Nephron (organoid): ENCODE measurements around the gene CINP.
"Not testable (repeated sequence)": the region's sequence is repeated elsewhere in the genome, so short reads cannot be mapped to it uniquely, and the experiment has no call there.

Source experiments
- H3K27ac Mint-ChIP-seq, 3 experiments: 2 replicates each; pipeline ENCODE4 v1.8.0; 2020; ENCODE audit warnings: mixed read lengths in 3 of 3, mild to moderate bottlenecking in 2 of 3, moderate library complexity in 1 of 3
- H3K27me3 Mint-ChIP-seq: 2 replicates; pipeline ENCODE4 v1.8.0; 2021; ENCODE audit warnings: low read depth, mild to moderate bottlenecking, moderate library complexity, mixed read lengths
- H3K36me3 Mint-ChIP-seq: 2 replicates; pipeline ENCODE4 v1.8.0; 2020; ENCODE audit warnings: low read depth, mixed read lengths
- H3K4me1 Mint-ChIP-seq: 2 replicates; pipeline ENCODE4 v1.8.0; 2020; ENCODE audit warnings: mixed read lengths
- H3K4me3 Mint-ChIP-seq, 3 experiments: 2 replicates each; pipeline ENCODE4 v1.8.0; 2020; ENCODE audit warnings: mild to moderate bottlenecking in 3 of 3, mixed read lengths in 3 of 3, moderate library complexity in 2 of 3
- H3K9me3 Mint-ChIP-seq: 2 replicates; pipeline ENCODE4 v1.8.0; 2020; ENCODE audit warnings: mixed read lengths
- CTCF ChIP-seq, 3 experiments: fragments of 200-600 bp; sonication (generic); IDR thresholded peaks; one replicate each; pipeline ENCODE4 v1.5.0; 2021; ENCODE audit warnings: antibody characterized with exemption in 3 of 3; ENCODE audit not compliant: unreplicated experiment in 3 of 3

The CINP gene

GRCh38 chr14:102356280-102356679, 6.4 kb downstream of the CINP start:
- no peak for TF ChIP-seq CTCF (IDR thresholded peaks at IDR 0.05; ENCODE audit: unreplicated experiment in 3 of 3)
- peaks cover 6% of the 10 kb centered on the region for H3K4me1 Mint-ChIP-seq
- no peaks in the 10 kb centered on the region for H3K9me3 Mint-ChIP-seq
- H3K27ac Mint-ChIP-seq: no peak overlapping the region
- no peaks in the 10 kb centered on the region for H3K27me3 Mint-ChIP-seq
- no peak overlapping the region for H3K4me3 Mint-ChIP-seq
- H3K36me3 Mint-ChIP-seq: peaks cover 37% of the 10 kb centered on the region

DNA sequence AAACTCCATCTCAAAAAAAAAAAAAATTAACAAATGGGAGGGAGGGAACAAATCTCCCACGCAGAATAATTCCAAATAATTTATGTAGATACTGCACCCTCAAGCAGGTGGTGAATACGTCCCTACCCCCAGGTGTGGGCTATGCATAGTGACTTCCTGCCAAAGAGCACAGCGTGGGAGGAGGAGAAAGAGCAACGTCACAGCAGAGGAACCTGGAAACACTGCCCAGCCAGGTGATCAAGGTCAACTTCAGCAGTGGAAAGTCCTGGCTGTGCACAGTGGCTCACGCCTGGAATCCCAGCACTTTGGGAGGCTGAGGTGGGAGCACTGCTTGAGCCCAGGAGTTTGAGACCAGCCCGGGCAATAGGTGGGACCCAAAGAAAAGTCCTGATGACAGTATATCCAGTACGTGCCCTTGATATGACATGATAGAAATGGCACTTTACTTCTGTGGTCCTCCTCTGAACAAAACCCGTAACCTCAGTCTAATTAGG, 9.5 kb downstream of the CINP start:
- no peaks in the 10 kb centered on the region for H3K4me1 Mint-ChIP-seq
- no peak for TF ChIP-seq CTCF (IDR thresholded peaks at IDR 0.05; ENCODE audit: unreplicated experiment in 3 of 3)
- no peaks in the 10 kb centered on the region for H3K9me3 Mint-ChIP-seq
- no peak overlapping the region for H3K4me3 Mint-ChIP-seq
- peaks cover 54% of the 10 kb centered on the region for H3K36me3 Mint-ChIP-seq
- no peak overlapping the region for H3K27ac Mint-ChIP-seq
- H3K27me3 Mint-ChIP-seq: no peaks in the 10 kb centered on the region

DNA sequence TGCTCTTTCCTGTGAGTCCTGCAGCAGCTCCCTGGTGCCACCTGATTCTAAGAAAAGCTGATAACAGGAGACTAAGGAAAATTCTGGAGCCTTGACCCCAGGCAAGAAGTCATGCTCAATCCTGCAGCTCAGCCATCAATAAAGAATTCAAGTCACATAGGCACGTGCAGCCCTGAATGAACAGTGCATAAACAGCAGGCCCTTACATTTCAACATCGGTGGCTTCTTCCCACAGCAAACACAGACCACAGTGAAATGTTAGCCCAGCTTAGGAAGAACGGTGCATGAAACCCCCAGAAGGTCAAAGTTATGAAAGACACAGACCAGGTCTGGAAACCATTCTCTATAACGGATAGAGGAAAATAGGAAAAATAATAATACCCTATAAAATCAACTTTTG, 10.5 kb downstream of the CINP start:
- H3K36me3 Mint-ChIP-seq: peaks cover 54% of the 10 kb centered on the region
- H3K4me3 Mint-ChIP-seq: no peak overlapping the region
- no peaks in the 10 kb centered on the region for H3K4me1 Mint-ChIP-seq
- no peak for TF ChIP-seq CTCF (IDR thresholded peaks at IDR 0.05; ENCODE audit: unreplicated experiment in 3 of 3)
- H3K27me3 Mint-ChIP-seq: no peaks in the 10 kb centered on the region
- H3K27ac Mint-ChIP-seq: no peak overlapping the region
- H3K9me3 Mint-ChIP-seq: no peaks in the 10 kb centered on the region

- H3K9me3 Mint-ChIP-seq, H3K27me3 Mint-ChIP-seq, H3K4me1 Mint-ChIP-seq, H3K27ac Mint-ChIP-seq, H3K4me3 Mint-ChIP-seq: not testable (repeated sequence)
- H3K36me3 Mint-ChIP-seq: peaks cover 57% of the 10 kb centered on the region
Observed at GRCh38 chr14:102351593-102351992, 11.1 kb downstream of the CINP start.

DNA sequence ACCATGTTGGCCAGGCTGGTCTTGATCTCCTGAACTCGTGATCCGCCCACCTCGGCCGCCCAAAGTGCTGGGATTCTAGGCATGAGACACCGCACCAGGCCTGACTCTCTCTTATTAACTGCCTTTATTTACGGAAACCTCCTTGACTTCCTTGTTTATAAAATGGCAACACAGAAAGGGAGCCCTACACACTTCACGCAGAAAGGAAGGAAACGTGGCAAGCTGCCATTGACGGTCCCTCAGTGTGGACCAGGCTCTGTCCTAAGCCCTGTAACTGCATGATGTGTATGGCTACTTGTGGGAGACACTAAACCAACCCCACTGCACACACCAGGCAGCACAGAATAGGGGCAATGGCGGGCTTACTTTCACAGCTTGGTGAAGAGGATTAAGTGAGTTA, 11.7 kb downstream of the CINP start:
- Mint-ChIP-seq H3K27me3 (no peaks in the 10 kb centered on the region), H3K4me3 (no peak overlapping the region), H3K9me3 (no peaks in the 10 kb centered on the region), H3K27ac (no peak overlapping the region), H3K36me3 (peaks cover 56% of the 10 kb centered on the region), H3K4me1 (no peaks in the 10 kb centered on the region)
- TF ChIP-seq CTCF (IDR thresholded peaks at IDR 0.05; ENCODE audit: unreplicated experiment in 3 of 3): no peak

DNA sequence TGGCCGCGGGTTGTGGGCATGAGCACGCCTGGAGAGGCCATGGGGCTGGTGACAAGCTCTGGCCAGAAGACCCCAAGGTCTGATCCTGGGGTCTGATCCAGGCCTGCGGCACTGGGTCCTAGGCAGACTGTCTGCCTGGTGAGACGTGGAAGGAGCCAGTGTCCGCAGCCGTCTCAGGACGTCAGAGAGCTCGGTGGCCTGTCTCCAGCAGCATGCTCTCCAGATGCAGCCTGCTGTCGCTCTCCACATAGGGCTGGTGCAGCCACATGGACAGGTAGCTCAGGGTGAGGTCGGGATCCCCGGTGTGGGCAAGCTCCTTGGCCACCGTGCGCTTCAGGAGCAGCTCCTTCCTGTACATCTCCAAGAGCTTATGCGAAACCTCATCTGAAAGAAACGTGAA, 14.3 kb downstream of the CINP start:
- H3K9me3 Mint-ChIP-seq: no peaks in the 10 kb centered on the region
- H3K27ac Mint-ChIP-seq: no peak overlapping the region
- no peaks in the 10 kb centered on the region for H3K4me1 Mint-ChIP-seq
- H3K4me3 Mint-ChIP-seq: no peak overlapping the region
- H3K27me3 Mint-ChIP-seq: no peaks in the 10 kb centered on the region
- no peak for TF ChIP-seq CTCF (IDR thresholded peaks at IDR 0.05; ENCODE audit: unreplicated experiment in 3 of 3)
- H3K36me3 Mint-ChIP-seq: peaks cover 58% of the 10 kb centered on the region
